ENCODE data around the gene DGCR8. TPM values are rescaled to one million over a fixed set of nuclear protein-coding genes. Genes with fewer than 3 reads are reported as not detected.

DGCR8 gene
- total RNA-seq, 2 donors from 2014 or later, result 37.0 to 66.7 TPM

DNA sequence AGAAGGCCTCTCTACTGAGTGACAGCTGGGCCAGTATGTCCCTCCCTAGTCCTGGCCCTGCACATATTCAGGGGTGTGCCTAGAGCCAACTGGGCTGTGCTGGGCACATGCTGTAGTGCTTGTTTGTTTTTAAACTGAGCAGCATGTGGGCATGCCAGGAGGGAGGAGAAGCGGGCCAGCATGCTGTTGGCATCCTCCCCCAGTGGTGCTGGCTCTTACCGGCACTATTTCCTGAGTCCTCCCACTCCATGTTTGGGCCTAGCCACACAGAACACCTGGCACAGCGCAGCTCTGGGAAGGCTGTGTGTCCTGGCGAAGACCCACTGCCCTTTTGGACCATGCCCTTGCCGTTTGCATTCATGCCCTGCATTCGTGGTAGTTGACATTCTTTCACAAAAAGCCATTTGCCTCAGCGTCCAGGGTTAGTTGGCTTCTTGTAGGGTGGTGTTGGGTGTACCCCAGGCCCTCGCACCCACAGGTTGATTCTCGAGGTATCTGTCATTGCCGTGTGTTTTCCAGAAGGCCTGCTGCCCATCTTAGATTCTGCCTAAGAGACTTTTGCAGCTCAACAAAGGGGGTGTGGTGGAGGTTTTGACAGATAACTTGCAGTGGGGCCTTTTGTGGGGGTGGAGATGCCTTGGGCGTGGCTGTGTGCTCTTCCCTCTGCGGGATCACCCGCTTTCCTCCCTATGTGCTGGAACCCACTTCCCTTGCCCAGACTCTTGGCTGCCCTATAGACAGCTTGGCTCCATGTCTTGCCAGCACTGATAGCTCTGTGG is 13.6 kb downstream of the DGCR8 start:
- DNase-seq (ENCODE audit: low spot score in 2 of 2), result no peak
- peaks cover 31 to 63% of the 10 kb centered on the region in 2 donors for H3K36me3 Mint-ChIP-seq
- no peak for ATAC-seq
- peak overlapping the region in 1 of 2 donors; percentile 78 for H3K27ac Mint-ChIP-seq
- H3K9me3 Mint-ChIP-seq, result no peaks in the 10 kb centered on the region

- ATAC-seq (no peak), DNase-seq (ENCODE audit: low spot score in 2 of 2) (no peak)
- peak overlapping the region; percentile 75 to 78 for H3K27ac Mint-ChIP-seq
- H3K36me3 Mint-ChIP-seq, result peaks cover 31 to 62% of the 10 kb centered on the region in 2 donors
- H3K9me3 Mint-ChIP-seq, result no peaks in the 10 kb centered on the region
These were observed 14.3 kb downstream of the DGCR8 start for GRCh38 chr22:20094197-20094807.

DNA sequence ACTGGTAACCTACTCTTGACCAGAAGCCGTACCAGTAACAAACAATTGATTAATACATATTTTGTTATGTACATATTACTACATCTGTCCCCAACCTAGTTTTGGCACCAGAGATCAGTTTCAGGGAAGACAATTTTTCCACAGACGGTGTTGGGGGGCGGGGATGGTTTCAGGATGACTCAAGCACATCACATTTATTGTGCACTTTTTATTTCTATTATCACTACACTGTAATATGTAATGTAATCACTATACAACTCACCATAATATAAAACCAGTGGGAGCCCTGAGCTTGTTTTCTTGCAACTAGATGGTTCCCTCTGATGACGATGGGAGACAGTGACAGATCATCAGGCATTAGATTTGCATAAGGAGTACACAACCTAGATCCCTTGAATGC is 15.5 kb downstream of the DGCR8 start:
- ATAC-seq (peak in 1 of 2 donors; percentile 26), DNase-seq (ENCODE audit: low spot score in 2 of 2) (no peak)
- H3K27ac Mint-ChIP-seq, result peak overlapping the region in 1 of 2 donors; percentile 75
- no peaks in the 10 kb centered on the region for H3K9me3 Mint-ChIP-seq
- H3K36me3 Mint-ChIP-seq, result peaks cover 29 to 67% of the 10 kb centered on the region in 2 donors

- no peaks in the 10 kb centered on the region for H3K9me3 Mint-ChIP-seq
- no peak for ATAC-seq
- H3K27ac Mint-ChIP-seq, result no peak overlapping the region
- DNase-seq (ENCODE audit: low spot score in 2 of 2), result no peak
- peaks cover 18 to 55% of the 10 kb centered on the region in 2 donors for H3K36me3 Mint-ChIP-seq
These were observed 16.8 kb downstream of the DGCR8 start for GRCh38 chr22:20096574-20097420.

DNA sequence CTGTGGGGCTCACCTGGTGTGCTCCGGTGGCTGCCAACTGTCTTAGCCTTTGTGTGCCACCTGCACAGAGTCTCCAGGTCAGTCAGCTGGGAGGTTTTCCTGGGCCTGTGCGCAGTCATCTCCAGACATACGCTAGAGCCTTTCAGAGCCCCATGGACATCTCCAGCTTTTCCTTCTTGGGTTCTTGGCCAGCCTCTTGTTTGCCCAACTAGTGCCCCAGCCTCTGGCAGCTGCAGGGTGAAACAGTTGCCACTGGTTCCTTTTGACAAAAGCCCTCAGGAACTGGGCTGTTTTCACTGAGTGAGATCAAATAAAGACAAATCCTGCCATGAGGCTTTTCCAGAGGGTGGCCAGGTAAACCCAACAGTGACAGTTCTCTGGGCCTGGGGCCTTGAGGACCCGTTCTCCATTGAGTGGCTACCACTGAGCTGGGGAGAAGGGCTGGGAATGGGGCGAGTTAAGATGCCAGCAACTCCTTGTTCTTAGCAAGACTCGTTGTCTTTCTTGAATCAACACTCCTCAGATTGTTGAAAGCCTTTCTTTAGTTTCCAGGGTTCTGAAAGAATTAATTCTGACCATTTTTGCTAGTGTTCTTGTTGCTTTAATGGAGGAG is 19.2 kb downstream of the DGCR8 start:
- ATAC-seq (no peak), DNase-seq (ENCODE audit: low spot score in 2 of 2) (no peak)
- H3K27ac Mint-ChIP-seq, result peak overlapping the region; percentile 23 to 88
- no peaks in the 10 kb centered on the region for H3K9me3 Mint-ChIP-seq
- H3K36me3 Mint-ChIP-seq, result peaks cover 19 to 52% of the 10 kb centered on the region in 2 donors

DNA sequence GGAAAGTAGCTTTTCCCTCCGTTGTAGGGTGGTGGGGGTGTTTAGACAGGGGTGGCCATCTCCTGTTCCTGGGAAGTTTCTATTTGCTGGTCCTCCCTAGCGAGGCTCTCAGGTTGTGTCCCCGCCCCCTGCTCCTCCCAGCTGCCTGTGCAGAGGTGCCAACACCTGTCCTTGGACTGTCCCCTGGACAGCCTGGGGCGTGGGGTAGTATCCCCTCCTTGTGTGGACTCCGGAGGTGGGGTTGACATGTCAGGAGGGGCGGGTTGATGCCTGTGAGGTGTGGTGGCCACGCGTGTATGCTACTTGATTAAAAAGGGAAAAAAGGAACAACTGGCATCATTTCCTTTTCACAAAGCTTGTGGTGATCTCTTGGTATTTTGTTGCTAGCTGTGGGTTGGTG is 21.6 kb downstream of the DGCR8 start:
- Mint-ChIP-seq H3K9me3 (no peaks in the 10 kb centered on the region), H3K36me3 (peaks cover 6 to 31% of the 10 kb centered on the region in 2 donors), H3K27ac (peak overlapping the region; percentile 82 to 88)
- ATAC-seq, result no peak
- no peak for DNase-seq (ENCODE audit: low spot score in 2 of 2)

DNA sequence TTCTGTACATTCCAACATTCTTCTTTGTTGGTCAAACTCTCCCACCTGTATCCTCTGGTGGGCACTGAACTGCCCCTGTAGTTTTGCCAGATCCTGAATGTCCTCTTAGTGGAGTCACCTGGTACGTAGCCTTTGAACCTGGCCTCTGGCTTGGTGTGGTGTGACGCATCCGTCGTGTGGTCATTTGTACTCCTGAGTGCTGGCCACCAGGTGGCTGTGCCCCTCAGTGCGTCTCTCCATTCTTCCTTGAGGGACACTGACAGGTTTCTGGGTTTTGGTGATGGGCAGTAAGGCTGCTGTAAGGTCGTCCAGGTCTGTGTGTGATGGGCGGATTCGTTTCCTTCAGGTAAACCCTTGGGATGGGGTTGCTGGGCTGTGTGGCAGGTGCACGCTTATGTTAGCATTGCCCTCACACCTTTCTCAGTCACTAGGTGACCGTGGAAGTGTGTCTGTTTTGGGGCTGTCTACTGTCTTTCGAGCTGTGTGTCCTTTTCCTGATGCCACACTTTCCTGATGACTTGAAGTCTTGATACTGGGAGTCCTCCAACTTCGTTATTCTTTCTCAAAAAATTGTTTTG is 22.3 kb downstream of the DGCR8 start:
- DNase-seq (ENCODE audit: low spot score in 2 of 2), result no peak
- no peaks in the 10 kb centered on the region for H3K9me3 Mint-ChIP-seq
- no peak for ATAC-seq
- H3K27ac Mint-ChIP-seq, result peak overlapping the region in 1 of 2 donors; percentile 82
- H3K36me3 Mint-ChIP-seq, result peaks cover 6 to 24% of the 10 kb centered on the region in 2 donors

DNA sequence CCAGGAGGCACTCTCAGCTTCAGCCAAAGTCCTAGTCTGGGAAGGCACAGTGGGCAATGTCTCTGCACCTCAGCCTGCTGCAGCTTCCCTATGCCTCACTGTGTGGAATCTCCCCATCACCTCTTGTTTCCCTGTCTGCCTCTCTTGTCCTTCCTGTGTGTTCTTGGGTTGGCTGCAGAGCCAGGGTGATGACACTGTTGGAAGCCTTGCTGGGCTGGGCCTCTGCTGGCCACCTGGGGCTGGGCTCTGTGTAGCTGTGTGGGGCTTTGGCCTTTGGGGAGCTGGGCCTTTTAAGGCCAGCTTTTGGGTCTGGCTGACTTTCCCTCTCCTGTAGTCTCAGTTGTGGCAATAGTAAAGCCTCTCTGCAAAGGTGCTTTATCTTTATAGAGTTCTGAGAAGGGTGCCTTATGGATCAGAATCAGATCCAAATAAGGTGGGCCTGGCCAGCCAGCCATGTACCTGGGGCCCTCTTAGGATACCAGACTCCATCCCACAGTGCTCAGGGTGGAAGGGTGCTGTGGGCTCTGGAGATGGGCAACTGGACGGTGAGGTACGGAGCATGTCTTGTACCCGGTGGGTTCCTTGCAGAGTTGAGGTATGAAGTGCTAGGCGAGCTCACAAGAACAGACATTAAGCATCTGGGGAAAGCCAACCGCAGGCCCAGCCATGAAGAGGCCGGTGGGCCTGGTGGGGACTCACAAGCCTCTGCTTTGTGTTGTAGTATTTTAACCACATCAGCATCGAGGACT is 25.6 kb downstream of the DGCR8 start:
- peaks cover 6 to 7% of the 10 kb centered on the region in 2 donors for H3K36me3 Mint-ChIP-seq
- H3K27ac Mint-ChIP-seq, result peak overlapping the region; percentile 37 to 60
- DNase-seq (ENCODE audit: low spot score in 2 of 2), result no peak

DNA sequence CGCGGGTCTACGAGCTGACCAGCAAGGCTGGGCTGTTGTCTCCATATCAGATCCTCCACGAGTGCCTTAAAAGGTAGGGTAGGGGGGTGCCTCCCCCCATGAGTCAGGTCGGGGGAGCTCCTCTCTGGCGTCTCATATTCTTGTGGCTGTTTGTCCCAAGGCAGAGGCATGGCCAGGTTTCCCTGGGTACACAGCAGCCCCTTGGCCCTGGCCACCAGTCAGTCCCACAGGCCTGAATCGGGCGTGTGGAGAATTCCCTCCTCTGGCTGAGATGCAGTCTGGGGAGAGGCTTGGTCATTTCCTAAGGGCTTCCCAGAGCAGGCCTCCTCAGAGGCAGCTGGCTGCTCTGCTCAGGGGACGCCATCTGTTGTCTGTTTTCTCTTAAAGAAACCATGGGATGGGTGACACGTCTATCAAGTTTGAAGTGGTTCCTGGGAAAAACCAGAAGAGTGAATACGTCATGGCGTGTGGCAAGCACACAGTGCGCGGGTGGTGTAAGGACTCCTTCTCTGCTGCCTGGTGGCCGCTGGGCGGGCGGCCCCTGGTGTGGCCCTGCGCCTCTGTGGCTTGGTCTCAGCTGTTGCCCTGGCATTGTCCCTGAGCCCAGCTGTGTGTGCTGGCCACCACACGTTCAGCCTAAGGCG is 26.3 kb downstream of the DGCR8 start:
- Mint-ChIP-seq H3K36me3 (peaks cover 6 to 7% of the 10 kb centered on the region in 2 donors), H3K9me3 (no peaks in the 10 kb centered on the region), H3K27ac (peak overlapping the region; percentile 22 to 37)
- ATAC-seq (no peak), DNase-seq (ENCODE audit: low spot score in 2 of 2) (no peak)

More for the DNA sequence above, 25.6 kb downstream of the DGCR8 start:
- no peaks in the 10 kb centered on the region for H3K9me3 Mint-ChIP-seq
- no peak for ATAC-seq

DNA sequence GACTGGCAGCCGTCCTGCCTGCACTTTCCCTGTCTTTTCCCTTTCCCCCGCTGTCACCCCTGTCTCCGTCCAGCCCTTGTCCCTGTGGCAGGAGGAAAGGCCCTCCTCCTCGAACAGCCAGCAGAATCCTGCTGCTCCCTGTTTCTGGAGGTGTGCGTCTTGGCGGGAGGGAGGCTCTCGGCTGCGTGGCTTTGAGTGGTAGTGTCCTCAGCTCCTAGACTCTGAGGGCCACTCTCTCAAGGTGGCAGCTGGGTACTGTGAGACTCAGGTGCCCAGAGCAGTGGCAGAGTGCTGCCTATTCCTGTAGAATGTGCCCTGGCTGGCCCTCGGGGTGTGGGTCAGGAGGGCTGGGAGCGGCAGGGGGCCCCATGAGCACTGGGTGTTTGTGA is 26.8 kb downstream of the DGCR8 start:
- H3K27ac Mint-ChIP-seq, result peak overlapping the region in 1 of 2 donors; percentile 37
- peaks cover 6% of the 10 kb centered on the region in 2 donors for H3K36me3 Mint-ChIP-seq
- ATAC-seq (no peak), DNase-seq (ENCODE audit: low spot score in 2 of 2) (no peak)
- H3K9me3 Mint-ChIP-seq, result no peaks in the 10 kb centered on the region

DNA sequence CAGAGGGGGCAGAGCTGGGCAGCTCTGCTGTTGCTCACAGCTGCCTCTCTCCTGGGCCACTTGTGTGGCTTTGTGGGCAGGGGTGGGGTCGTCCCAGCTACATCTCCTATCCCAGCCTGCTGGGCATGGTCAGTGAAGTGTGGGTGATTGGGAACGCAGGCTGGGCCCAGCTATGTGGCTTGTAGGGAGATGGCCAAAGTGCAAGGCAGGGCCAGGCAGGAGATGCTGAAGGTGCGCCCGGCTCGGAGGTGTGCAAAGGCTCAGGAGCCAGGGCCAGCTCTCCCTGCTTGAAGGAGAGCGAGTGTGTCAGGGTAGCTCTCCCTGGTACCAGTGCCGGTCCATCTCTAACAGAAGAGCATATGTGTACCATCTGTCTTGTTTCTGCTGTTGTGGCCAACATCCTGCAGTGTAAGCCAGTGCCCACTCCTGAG is 27.4 kb downstream of the DGCR8 start:
- DNase-seq (ENCODE audit: low spot score in 2 of 2) (no peak), ATAC-seq (no peak)
- H3K9me3 Mint-ChIP-seq, result no peaks in the 10 kb centered on the region
- peaks cover 0 to under 1% of the 10 kb centered on the region in 2 donors for H3K36me3 Mint-ChIP-seq
- peak overlapping the region; percentile 37 to 93 for H3K27ac Mint-ChIP-seq

- no peak for DNase-seq (ENCODE audit: low spot score in 2 of 2)
- Mint-ChIP-seq H3K27ac (peak overlapping the region; percentile 37 to 93), H3K9me3 (no peaks in the 10 kb centered on the region), H3K36me3 (no peaks in the 10 kb centered on the region)
- no peak for ATAC-seq
These were observed 28.1 kb downstream of the DGCR8 start for GRCh38 chr22:20107951-20108756.

DNA sequence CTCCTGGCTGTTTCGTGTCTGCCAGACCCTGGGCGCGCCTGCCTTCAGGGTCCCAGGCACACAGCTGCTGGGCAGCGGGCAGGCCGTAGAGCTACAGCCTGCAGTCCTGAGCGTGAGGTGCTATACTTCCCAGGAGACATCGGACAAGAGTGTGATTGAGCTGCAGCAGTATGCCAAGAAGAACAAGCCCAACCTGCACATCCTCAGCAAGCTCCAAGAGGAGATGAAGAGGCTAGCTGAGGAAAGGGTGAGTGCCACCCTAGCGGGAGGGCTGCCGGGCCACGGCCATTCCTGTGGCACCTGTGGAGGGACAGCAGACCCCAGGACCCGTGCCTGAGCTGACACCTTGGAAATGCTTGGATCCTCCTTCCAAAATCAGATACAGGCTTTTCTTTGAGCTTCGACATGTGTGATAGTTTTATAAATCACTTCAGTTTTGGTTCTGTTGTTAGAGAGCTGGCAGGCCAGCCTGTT is 28.8 kb downstream of the DGCR8 start:
- H3K36me3 Mint-ChIP-seq, result peaks cover 0 to under 1% of the 10 kb centered on the region in 2 donors
- no peak for ATAC-seq
- no peak for DNase-seq (ENCODE audit: low spot score in 2 of 2)
- H3K9me3 Mint-ChIP-seq, result no peaks in the 10 kb centered on the region
- peak overlapping the region; percentile 34 to 55 for H3K27ac Mint-ChIP-seq
